HepG2 (cell line): ENCODE measurements around the gene MOK. TPM values are rescaled to one million over a fixed set of nuclear protein-coding genes. Genes with fewer than 3 reads are reported as not detected.

ENCODE experiments used
- CHCHD3 ChIP-seq: sonication (generic); formaldehyde crosslinking; IDR thresholded peaks from 2 replicates; pipeline ENCODE4 v1.8.0; 2022; ENCODE audit warnings: mild to moderate bottlenecking, missing genetic modification reagents, moderate library complexity
- FLYWCH1 ChIP-seq: sonication (generic); formaldehyde crosslinking; IDR thresholded peaks from 2 replicates; pipeline ENCODE4 v1.8.1; 2023; ENCODE audit warnings: mild to moderate bottlenecking, missing genetic modification reagents
- HHEX ChIP-seq: IDR thresholded peaks from 2 replicates; pipeline ENCODE4 v1.6.1; 2016; ENCODE audit warnings: control low read depth
- KAT7 ChIP-seq: IDR thresholded peaks from 2 replicates; pipeline ENCODE4 v1.6.1; 2018; ENCODE audit warnings: borderline replicate concordance, missing compliant biosample characterization
- MBNL3 ChIP-seq: fragments of 250-450 bp; sonication (Bioruptor Pico); conservative IDR thresholded peaks from 2 replicates; pipeline ENCODE4 v1.8.0; 2022; ENCODE audit warnings: mild to moderate bottlenecking, inconsistent platforms
- PCBP1 ChIP-seq: fragments of 200-400 bp; formaldehyde crosslinking; IDR thresholded peaks from 2 replicates; pipeline ENCODE4 v1.6.1; 2017; ENCODE audit warnings: mild to moderate bottlenecking, low read depth, low read length, borderline replicate concordance
- PCBP2 ChIP-seq: fragments of 200-400 bp; formaldehyde crosslinking; optimal IDR thresholded peaks from 2 replicates; pipeline ENCODE3; 2018; ENCODE audit warnings: low read length, low read depth; ENCODE audit not compliant: poor library complexity, severe bottlenecking
- POLR2A ChIP-seq, 2 experiments: IDR thresholded peaks; 2 replicates each; pipeline ENCODE4 v1.6.1; 2011; ENCODE audit warnings: low read depth in 2 of 2, low read length in 2 of 2, mild to moderate bottlenecking in 1 of 2, moderate library complexity in 1 of 2; ENCODE audit not compliant: insufficient read depth in 1 of 2
- SNAI1 ChIP-seq: sonication (generic); formaldehyde crosslinking; IDR thresholded peaks from 2 replicates; pipeline ENCODE4 v1.5.0; 2020; ENCODE audit warnings: mild to moderate bottlenecking, missing genetic modification reagents, borderline replicate concordance
- ZNF292 ChIP-seq: sonication (generic); formaldehyde crosslinking; IDR thresholded peaks from 2 replicates; pipeline ENCODE4 v1.8.1; 2022; ENCODE audit warnings: mild to moderate bottlenecking, low read depth, missing genetic modification reagents, borderline replicate concordance
- ZNF7 ChIP-seq: IDR thresholded peaks from 2 replicates; pipeline ENCODE4 v1.6.1; 2016; ENCODE audit warnings: missing biosample characterization, missing genetic modification reagents
- ZNF850 ChIP-seq: sonication (generic); formaldehyde crosslinking; conservative IDR thresholded peaks from 2 replicates; pipeline ENCODE4 v1.9.0; 2021; ENCODE audit warnings: mild to moderate bottlenecking, missing genetic modification reagents
- polyA plus RNA-seq, 8 experiments: library from polyadenylated mRNA; depleted of rRNA in 3 of 8; stranded (reverse) in 7 of 8; unstranded in 1 of 8; fragments of >200 nt; fragmentation: Illumina TruSeq in 4 of 8; extraction: Trizol in 4 of 8; gene quantifications; 2 replicates each; pipeline versions ENCODE4 v1.2.1 to v1.2.3, GENCODE V29; 2011 to 2016; ENCODE audit warnings: low read depth in 4 of 8, missing spikeins in 1 of 8, mixed read lengths in 1 of 8; ENCODE audit not compliant: insufficient read depth in 1 of 8
- total RNA-seq, 5 experiments: library from RNA; depleted of rRNA; stranded (reverse); fragments of >200 nt; fragmentation: Illumina TruSeq; extraction: Trizol; gene quantifications; 2 replicates each; pipeline ENCODE4 v1.2.3, GENCODE V29; 2016; ENCODE audit warnings: low read depth in 1 of 5
- TF ChIP-seq, protein P1 (sequence below): sonication (generic); formaldehyde crosslinking; IDR thresholded peaks from 2 replicates; pipeline ENCODE4 v1.8.0; 2023; ENCODE audit warnings: mild to moderate bottlenecking, missing genetic modification reagents
- TF ChIP-seq, protein P2 (sequence below): sonication (generic); formaldehyde crosslinking; IDR thresholded peaks from 2 replicates; pipeline ENCODE4 v1.4.0; 2020; ENCODE audit warnings: mild to moderate bottlenecking, missing genetic modification reagents, borderline replicate concordance
- TF ChIP-seq, protein P3 (sequence below), 2 experiments: IDR thresholded peaks; 2 replicates each; pipeline ENCODE4 v1.6.1; 2011 to 2012; ENCODE audit warnings: low read length in 2 of 2, borderline replicate concordance in 1 of 2, low read depth in 1 of 2, mild to moderate bottlenecking in 1 of 2, moderate library complexity in 1 of 2
- TF ChIP-seq, protein P4 (sequence below): sonication (generic); formaldehyde crosslinking; IDR thresholded peaks from 2 replicates; pipeline ENCODE4 v1.9.0; 2021; ENCODE audit warnings: missing genetic modification reagents, mild to moderate bottlenecking, borderline replicate concordance
- TF ChIP-seq, protein P5 (sequence below): sonication (generic); formaldehyde crosslinking; IDR thresholded peaks from 2 replicates; pipeline ENCODE4 v1.4.0; 2020; ENCODE audit warnings: missing genetic modification reagents, borderline replicate concordance
- TF ChIP-seq, protein P6 (sequence below): sonication (generic); formaldehyde crosslinking; IDR thresholded peaks from 2 replicates; pipeline ENCODE4 v1.8.1; 2023; ENCODE audit warnings: mild to moderate bottlenecking, inconsistent platforms, moderate library complexity, missing genetic modification reagents, borderline replicate concordance

Gene MOK
- total and polyA plus RNA-seq, 2 of the 13 experiments (the other 11 are each of a cell fraction or from before 2014, with no cell fraction given): 15.3 to 16.9 TPM

DNA sequence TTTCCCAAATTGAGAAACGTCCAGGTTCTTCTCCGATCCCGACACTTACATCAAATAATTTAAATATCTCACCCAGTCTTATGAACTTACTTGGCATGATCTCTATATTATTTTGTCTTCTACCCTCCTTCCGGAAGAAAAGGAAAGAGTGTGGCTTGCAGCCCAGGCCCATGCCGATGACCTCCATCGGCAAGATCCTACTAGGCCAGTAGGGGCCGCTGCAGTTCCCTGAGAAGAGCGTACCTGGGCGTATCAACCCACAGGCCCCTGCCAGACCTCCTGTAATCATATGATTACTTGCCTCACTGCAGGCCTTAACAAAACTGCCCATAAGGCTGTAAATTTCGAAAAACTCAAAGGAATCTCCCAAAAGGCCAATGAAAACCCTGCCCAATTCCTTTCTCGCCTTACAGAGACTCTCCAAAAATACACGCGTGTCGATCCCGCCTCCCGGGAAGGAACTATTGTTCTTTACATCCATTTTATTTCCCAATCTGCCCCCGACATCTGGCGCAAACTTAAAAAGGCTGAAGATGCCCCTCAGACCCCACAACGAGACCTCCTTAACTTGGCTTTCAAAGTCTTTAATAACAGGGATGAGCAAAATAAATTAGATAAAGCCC is 69.6 kb downstream of the MOK start (continued):
- no peak for TF ChIP-seq ZNF7 (CRISPR knock-in tag)
- TF ChIP-seq, protein P1, sequence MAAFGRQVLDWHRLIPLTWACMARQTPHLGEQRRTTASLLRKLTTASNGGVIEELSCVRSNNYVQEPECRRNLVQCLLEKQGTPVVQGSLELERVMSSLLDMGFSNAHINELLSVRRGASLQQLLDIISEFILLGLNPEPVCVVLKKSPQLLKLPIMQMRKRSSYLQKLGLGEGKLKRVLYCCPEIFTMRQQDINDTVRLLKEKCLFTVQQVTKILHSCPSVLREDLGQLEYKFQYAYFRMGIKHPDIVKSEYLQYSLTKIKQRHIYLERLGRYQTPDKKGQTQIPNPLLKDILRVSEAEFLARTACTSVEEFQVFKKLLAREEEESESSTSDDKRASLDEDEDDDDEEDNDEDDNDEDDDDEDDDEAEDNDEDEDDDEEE (CRISPR knock-in tag): no peak
- no peak for TF ChIP-seq MBNL3
- TF ChIP-seq, protein P2, sequence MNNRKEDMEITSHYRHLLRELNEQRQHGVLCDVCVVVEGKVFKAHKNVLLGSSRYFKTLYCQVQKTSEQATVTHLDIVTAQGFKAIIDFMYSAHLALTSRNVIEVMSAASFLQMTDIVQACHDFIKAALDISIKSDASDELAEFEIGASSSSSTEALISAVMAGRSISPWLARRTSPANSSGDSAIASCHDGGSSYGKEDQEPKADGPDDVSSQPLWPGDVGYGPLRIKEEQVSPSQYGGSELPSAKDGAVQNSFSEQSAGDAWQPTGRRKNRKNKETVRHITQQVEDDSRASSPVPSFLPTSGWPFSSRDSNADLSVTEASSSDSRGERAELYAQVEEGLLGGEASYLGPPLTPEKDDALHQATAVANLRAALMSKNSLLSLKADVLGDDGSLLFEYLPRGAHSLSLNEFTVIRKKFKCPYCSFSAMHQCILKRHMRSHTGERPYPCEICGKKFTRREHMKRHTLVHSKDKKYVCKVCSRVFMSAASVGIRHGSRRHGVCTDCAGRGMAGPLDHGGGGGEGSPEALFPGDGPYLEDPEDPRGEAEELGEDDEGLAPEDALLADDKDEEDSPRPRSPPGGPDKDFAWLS (CRISPR knock-in tag): no peak
- TF ChIP-seq FLYWCH1 (CRISPR knock-in tag): no peak
- TF ChIP-seq CHCHD3 (CRISPR knock-in tag): no peak
- no peak for TF ChIP-seq KAT7 (CRISPR knock-in tag)
- no peak for TF ChIP-seq ZNF292 (CRISPR knock-in tag)
- TF ChIP-seq HHEX: no peak
- TF ChIP-seq, protein P3, sequence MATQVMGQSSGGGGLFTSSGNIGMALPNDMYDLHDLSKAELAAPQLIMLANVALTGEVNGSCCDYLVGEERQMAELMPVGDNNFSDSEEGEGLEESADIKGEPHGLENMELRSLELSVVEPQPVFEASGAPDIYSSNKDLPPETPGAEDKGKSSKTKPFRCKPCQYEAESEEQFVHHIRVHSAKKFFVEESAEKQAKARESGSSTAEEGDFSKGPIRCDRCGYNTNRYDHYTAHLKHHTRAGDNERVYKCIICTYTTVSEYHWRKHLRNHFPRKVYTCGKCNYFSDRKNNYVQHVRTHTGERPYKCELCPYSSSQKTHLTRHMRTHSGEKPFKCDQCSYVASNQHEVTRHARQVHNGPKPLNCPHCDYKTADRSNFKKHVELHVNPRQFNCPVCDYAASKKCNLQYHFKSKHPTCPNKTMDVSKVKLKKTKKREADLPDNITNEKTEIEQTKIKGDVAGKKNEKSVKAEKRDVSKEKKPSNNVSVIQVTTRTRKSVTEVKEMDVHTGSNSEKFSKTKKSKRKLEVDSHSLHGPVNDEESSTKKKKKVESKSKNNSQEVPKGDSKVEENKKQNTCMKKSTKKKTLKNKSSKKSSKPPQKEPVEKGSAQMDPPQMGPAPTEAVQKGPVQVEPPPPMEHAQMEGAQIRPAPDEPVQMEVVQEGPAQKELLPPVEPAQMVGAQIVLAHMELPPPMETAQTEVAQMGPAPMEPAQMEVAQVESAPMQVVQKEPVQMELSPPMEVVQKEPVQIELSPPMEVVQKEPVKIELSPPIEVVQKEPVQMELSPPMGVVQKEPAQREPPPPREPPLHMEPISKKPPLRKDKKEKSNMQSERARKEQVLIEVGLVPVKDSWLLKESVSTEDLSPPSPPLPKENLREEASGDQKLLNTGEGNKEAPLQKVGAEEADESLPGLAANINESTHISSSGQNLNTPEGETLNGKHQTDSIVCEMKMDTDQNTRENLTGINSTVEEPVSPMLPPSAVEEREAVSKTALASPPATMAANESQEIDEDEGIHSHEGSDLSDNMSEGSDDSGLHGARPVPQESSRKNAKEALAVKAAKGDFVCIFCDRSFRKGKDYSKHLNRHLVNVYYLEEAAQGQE (IDR thresholded peaks at IDR 0.05; ENCODE audit: borderline replicate concordance in 1 of 2, low read depth in 1 of 2, low read length in 2 of 2): no peak
- TF ChIP-seq PCBP2: no peak
- TF ChIP-seq, protein P4, sequence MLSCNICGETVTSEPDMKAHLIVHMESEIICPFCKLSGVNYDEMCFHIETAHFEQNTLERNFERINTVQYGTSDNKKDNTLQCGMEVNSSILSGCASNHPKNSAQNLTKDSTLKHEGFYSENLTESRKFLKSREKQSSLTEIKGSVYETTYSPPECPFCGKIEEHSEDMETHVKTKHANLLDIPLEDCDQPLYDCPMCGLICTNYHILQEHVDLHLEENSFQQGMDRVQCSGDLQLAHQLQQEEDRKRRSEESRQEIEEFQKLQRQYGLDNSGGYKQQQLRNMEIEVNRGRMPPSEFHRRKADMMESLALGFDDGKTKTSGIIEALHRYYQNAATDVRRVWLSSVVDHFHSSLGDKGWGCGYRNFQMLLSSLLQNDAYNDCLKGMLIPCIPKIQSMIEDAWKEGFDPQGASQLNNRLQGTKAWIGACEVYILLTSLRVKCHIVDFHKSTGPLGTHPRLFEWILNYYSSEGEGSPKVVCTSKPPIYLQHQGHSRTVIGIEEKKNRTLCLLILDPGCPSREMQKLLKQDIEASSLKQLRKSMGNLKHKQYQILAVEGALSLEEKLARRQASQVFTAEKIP (CRISPR knock-in tag): no peak
- no peak for TF ChIP-seq ZNF850 (CRISPR knock-in tag)
- no peak for TF ChIP-seq SNAI1
- TF ChIP-seq PCBP1: no peak
- TF ChIP-seq, protein P5, sequence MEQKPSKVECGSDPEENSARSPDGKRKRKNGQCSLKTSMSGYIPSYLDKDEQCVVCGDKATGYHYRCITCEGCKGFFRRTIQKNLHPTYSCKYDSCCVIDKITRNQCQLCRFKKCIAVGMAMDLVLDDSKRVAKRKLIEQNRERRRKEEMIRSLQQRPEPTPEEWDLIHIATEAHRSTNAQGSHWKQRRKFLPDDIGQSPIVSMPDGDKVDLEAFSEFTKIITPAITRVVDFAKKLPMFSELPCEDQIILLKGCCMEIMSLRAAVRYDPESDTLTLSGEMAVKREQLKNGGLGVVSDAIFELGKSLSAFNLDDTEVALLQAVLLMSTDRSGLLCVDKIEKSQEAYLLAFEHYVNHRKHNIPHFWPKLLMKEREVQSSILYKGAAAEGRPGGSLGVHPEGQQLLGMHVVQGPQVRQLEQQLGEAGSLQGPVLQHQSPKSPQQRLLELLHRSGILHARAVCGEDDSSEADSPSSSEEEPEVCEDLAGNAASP (CRISPR knock-in tag): peak; percentile 38; the same call in 1 of the 2 replicates
- TF ChIP-seq, protein P6, sequence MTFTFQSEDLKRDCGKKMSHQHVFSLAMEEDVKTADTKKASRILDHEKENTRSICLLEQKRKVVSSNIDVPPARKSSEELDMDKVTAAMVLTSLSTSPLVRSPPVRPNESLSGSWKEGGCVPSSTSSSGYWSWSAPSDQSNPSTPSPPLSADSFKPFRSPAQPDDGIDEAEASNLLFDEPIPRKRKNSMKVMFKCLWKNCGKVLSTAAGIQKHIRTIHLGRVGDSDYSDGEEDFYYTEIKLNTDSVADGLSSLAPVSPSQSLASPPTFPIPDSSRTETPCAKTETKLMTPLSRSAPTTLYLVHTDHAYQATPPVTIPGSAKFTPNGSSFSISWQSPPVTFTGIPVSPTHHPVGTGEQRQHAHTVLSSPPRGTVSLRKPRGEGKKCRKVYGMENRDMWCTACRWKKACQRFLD (CRISPR knock-in tag): no peak
- no peak; a peak in 1 of 4 replicates for TF ChIP-seq POLR2A (IDR thresholded peaks at IDR 0.05; ENCODE audit: insufficient read depth in 1 of 2, low read depth in 2 of 2, low read length in 2 of 2)
